Measurements from ENCODE around the gene IGF2BP1. TPM values are rescaled to one million over a fixed set of nuclear protein-coding genes. Genes with fewer than 3 reads are reported as not detected.
"Not testable (repeated sequence)": the region's sequence is repeated elsewhere in the genome, so short reads cannot be mapped to it uniquely, and the experiment has no call there.

The IGF2BP1 gene
- polyA plus RNA-seq, 1 experiment = 9.9 TPM

GRCh38 chr17:49101054-49101534, 103.9 kb downstream of the IGF2BP1 start:
- H3K9me3 ChIP-seq (ENCODE audit: control insufficient read depth, insufficient read depth, low read length) = no peaks in the 10 kb centered on the region
- H3K27ac ChIP-seq (ENCODE audit: low read depth, low read length) = peak overlapping the region; percentile 39
- no peak for DNase-seq (ENCODE audit: low read depth, low spot score)
- no peak for TF ChIP-seq CTCF (IDR thresholded peaks at IDR 0.05; ENCODE audit: low read depth, low read length)
- ChIA-PET CTCF (interaction anchor here (1.2 kb wide), 1 partner anchor 190 kb away, joined by 3 read pairs; no protein-coding TSS in a partner anchor), POLR2A (interaction anchor here (2.5 kb wide), 1 partner anchor 46 kb away, joined by 20 read pairs; no protein-coding TSS in a partner anchor)
- H3K27me3 ChIP-seq (ENCODE audit: control insufficient read depth, insufficient read depth, low read length) = no peaks in the 10 kb centered on the region
- H3K4me3 ChIP-seq (ENCODE audit: low read depth, low read length) = no peak overlapping the region

- ChIA-PET POLR2A (interaction anchor here (1.4 kb wide), 1 partner anchor 44 kb away, joined by 4 read pairs; no protein-coding TSS in a partner anchor), CTCF (interaction anchor here (1.1 kb wide), 1 partner anchor 67 kb away, joined by 4 read pairs; no protein-coding TSS in a partner anchor)
- H3K9me3 ChIP-seq (ENCODE audit: control insufficient read depth, insufficient read depth, low read length); H3K4me3 ChIP-seq (ENCODE audit: low read depth, low read length); H3K27me3 ChIP-seq (ENCODE audit: control insufficient read depth, insufficient read depth, low read length); DNase-seq (ENCODE audit: low read depth, low spot score); H3K27ac ChIP-seq (ENCODE audit: low read depth, low read length): not testable (repeated sequence)
Observed at GRCh38 chr17:49103360-49103759, 106.2 kb downstream of the IGF2BP1 start.

- POLR2A ChIA-PET = interaction anchor here (1.4 kb wide), 1 partner anchor 43 kb away, joined by 4 read pairs; no protein-coding TSS in a partner anchor
- TF ChIP-seq CTCF (IDR thresholded peaks at IDR 0.05; ENCODE audit: low read depth, low read length) = no peak
- H3K27me3 ChIP-seq (ENCODE audit: control insufficient read depth, insufficient read depth, low read length) = no peaks in the 10 kb centered on the region
- H3K27ac ChIP-seq (ENCODE audit: low read depth, low read length) = peak overlapping the region; percentile 11
- no peaks in the 10 kb centered on the region for H3K9me3 ChIP-seq (ENCODE audit: control insufficient read depth, insufficient read depth, low read length)
- H3K4me3 ChIP-seq (ENCODE audit: low read depth, low read length) = no peak overlapping the region
- no peak for DNase-seq (ENCODE audit: low read depth, low spot score)
- CTCF ChIA-PET = interaction anchor here (1.1 kb wide), 1 partner anchor 68 kb away, joined by 4 read pairs; no protein-coding TSS in a partner anchor
Observed at GRCh38 chr17:49104511-49105074, 107.4 kb downstream of the IGF2BP1 start.

Small RNA genes lying within 50 kb of the gene (small RNA-seq; reads per million reads assigned to genes)
- gene RF00017 (ENCODE audit: insufficient read length, low read depth) (not detected), gene RF01210 (ENCODE audit: insufficient read length, low read depth) (not detected), gene RNU1-42P (ENCODE audit: insufficient read length, low read depth) (1.6 reads per million), gene RNU6-826P (ENCODE audit: insufficient read length, low read depth) (not detected)

Other genes starting within 250 kb of the IGF2BP1 start
- 0.04 and 0.06 TPM in 2 replicates for gene TTLL6, start 180.2 kb upstream of the IGF2BP1 start, polyA plus RNA-seq (2011; rRNA removed)
- 102 and 130 TPM in 2 replicates for gene CALCOCO2, start 166.3 kb upstream of the IGF2BP1 start, polyA plus RNA-seq (2011; rRNA removed)
- gene ATP5MC1, start 104.6 kb upstream of the IGF2BP1 start, polyA plus RNA-seq (2011; rRNA removed) = 92.5 and 135 TPM in 2 replicates
- 176 and 178 TPM in 2 replicates for gene UBE2Z, start 89.0 kb upstream of the IGF2BP1 start, polyA plus RNA-seq (2011; rRNA removed)
- 116 and 119 TPM in 2 replicates for gene SNF8, start 52.5 kb upstream of the IGF2BP1 start, polyA plus RNA-seq (2011; rRNA removed)
- gene GIP, start 28.8 kb upstream of the IGF2BP1 start, polyA plus RNA-seq (2011; rRNA removed) = 0.25 and 0.38 TPM in 2 replicates
- gene B4GALNT2, start 135.4 kb downstream of the IGF2BP1 start, polyA plus RNA-seq (2011; rRNA removed) = 0.01 TPM in 2 replicates
- gene GNGT2, start 213.2 kb downstream of the IGF2BP1 start, polyA plus RNA-seq (2011; rRNA removed) = 0.16 and 0.21 TPM in 2 replicates
- gene ABI3, start 213.3 kb downstream of the IGF2BP1 start, polyA plus RNA-seq (2011; rRNA removed) = 0.12 and 0.21 TPM in 2 replicates
- 0.05 and 0.09 TPM in 2 replicates for gene PHOSPHO1, start 233.4 kb downstream of the IGF2BP1 start, polyA plus RNA-seq (2011; rRNA removed)

Measured in AG04450 (cell line).